Fibroblast of lung (primary cell): ENCODE data around the gene FBH1. TPM values are rescaled to one million over a fixed set of nuclear protein-coding genes. Genes with fewer than 3 reads are reported as not detected.
A peak's percentile ranks its signal among the peaks of the same experiment; 100 is the strongest.
"Not testable (repeated sequence)": the region's sequence is repeated elsewhere in the genome, so short reads cannot be mapped to it uniquely, and the experiment has no call there.

ENCODE experiments used
- DNase-seq, 2 donors: peaks; one replicate each; pipeline versions ENCODE4 v3.0.0 to v3.0.0-alpha.2; 2010; ENCODE audit warnings: low read depth in 2 of 2
- H2AFZ ChIP-seq: 2 replicates; pipeline ENCODE4 v1.5.1; 2012; ENCODE audit warnings: low read length, control low read depth, inconsistent platforms
- H3K27ac ChIP-seq: 2 replicates; pipeline ENCODE4 v1.5.1; 2011; ENCODE audit warnings: low read length, control low read depth; ENCODE audit not compliant: insufficient read depth
- H3K27me3 ChIP-seq: 2 replicates; pipeline ENCODE4 v1.5.1; 2011; ENCODE audit warnings: mild to moderate bottlenecking, low read length; ENCODE audit not compliant: control insufficient read depth, insufficient read depth
- H3K36me3 ChIP-seq: 2 replicates; pipeline ENCODE4 v1.5.1; 2011; ENCODE audit warnings: low read length; ENCODE audit not compliant: control insufficient read depth, insufficient read depth
- H3K4me1 ChIP-seq: 2 replicates; pipeline ENCODE4 v1.5.1; 2011; ENCODE audit warnings: low read length; ENCODE audit not compliant: control insufficient read depth, insufficient read depth; ENCODE audit errors: extremely low read depth
- H3K4me2 ChIP-seq: 2 replicates; pipeline ENCODE4 v1.5.1; 2011; ENCODE audit warnings: low read length, control low read depth; ENCODE audit not compliant: insufficient read depth; ENCODE audit errors: extremely low read depth
- H3K4me3 ChIP-seq, 4 experiments: fragments of 200-600 bp in 1 of 4; sonication (generic) in 1 of 4; replicated peaks in 1 of 4; 2 replicates each; pipeline ENCODE4 v1.5.1; 2011 to 2016; ENCODE audit warnings: low read length in 4 of 4, low read depth in 3 of 4, mild to moderate bottlenecking in 3 of 4, control low read depth in 2 of 4, inconsistent platforms in 1 of 4, mixed read lengths in 1 of 4; ENCODE audit not compliant: insufficient read depth in 1 of 4; ENCODE audit errors: control extremely low read depth in 1 of 4
- H3K79me2 ChIP-seq: 2 replicates; pipeline ENCODE4 v1.5.1; 2012; ENCODE audit warnings: mild to moderate bottlenecking, low read length, inconsistent platforms; ENCODE audit not compliant: control insufficient read depth, insufficient read depth
- H3K9ac ChIP-seq: 2 replicates; pipeline ENCODE4 v1.5.1; 2011; ENCODE audit warnings: mild to moderate bottlenecking, low read length, control low read depth; ENCODE audit not compliant: insufficient read depth
- H3K9me3 ChIP-seq: 2 replicates; pipeline ENCODE4 v1.5.1; 2012; ENCODE audit warnings: low read depth, low read length; ENCODE audit not compliant: control insufficient read depth, insufficient read depth
- H4K20me1 ChIP-seq: 2 replicates; pipeline ENCODE4 v1.5.1; 2011; ENCODE audit warnings: low read length; ENCODE audit not compliant: control insufficient read depth, insufficient read depth; ENCODE audit errors: extremely low read depth
- CTCF ChIP-seq, 2 donors: IDR thresholded peaks in 1 of 2; conservative IDR thresholded peaks in 1 of 2; 1 replicate in 1 of 2; 2 replicates in 1 of 2; pipeline ENCODE4 v1.5.1; 2011 to 2012; ENCODE audit warnings: low read length in 2 of 2, control low read depth in 1 of 2, inconsistent platforms in 1 of 2, low read depth in 1 of 2, mild to moderate bottlenecking in 1 of 2
- EZH2 ChIP-seq: IDR thresholded peaks from 2 replicates; pipeline ENCODE4 v1.5.1; 2012; ENCODE audit warnings: low read length, control low read depth, mild to moderate bottlenecking; ENCODE audit errors: missing control alignments
- polyA plus RNA-seq, 2 donors: library from polyadenylated mRNA; depleted of rRNA in 1 of 2; stranded (reverse) in 1 of 2; unstranded in 1 of 2; fragments of >200 nt; gene quantifications; 2 replicates each; pipeline ENCODE4 v1.2.1, GENCODE V29; 2011 to 2012; ENCODE audit warnings: missing spikeins in 1 of 2
- total RNA-seq: library from RNA; depleted of rRNA; stranded (reverse); fragments of >200 nt; gene quantifications from 2 replicates; pipeline ENCODE4 v1.2.1, GENCODE V29; 2014

FBH1 gene
- total and polyA plus RNA-seq, 2 donors (not counting 1 experiment from before 2014, with no cell fraction given) = 53.6 to 97.8 TPM

DNA sequence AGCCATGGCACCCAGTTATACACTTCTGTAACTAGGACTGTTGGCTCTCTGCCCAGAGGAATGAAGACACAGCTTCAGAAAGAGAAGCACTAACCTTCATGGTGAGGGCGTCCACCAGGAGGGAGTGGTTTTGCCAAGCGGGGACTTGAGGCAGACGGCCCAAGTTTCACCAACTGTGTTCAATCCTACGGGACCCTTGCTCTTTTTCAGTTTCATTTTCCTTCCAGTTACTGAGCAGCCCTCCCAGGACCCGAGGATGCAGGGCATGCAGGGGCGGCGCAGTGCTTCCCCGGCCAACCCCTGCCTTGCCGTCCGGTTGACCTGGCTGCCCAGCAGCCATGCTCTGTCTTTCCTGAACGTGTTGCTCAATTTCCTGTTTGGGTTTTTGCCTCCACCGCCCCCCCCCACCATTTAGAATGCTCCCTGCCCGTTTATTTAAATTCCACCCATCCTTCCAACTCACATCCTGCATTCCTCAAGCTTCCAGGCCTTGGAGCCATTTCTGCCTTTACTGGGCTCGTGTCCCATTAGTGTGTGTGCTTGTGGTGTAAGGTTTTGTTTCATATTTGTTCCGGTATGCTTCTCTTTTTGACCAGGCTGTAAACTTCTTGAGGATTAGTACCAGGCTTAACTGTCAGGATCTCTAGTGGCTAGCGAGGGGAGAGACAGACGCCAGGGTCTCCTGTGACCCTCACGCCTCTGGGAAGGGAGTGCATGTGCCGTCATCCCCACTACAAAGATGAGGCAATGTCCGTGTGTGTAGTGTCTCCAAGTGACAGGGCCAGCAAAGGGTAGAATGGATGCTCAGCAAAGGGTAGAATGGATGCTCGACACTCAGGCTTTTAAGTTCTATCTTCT is 55.7 kb downstream of the FBH1 start:
- Histone ChIP-seq H3K27me3 (no peaks in the 10 kb centered on the region), H3K27ac (peak overlapping the region; percentile 95), H3K9ac (peak overlapping the region; percentile 66), H4K20me1 (no peaks in the 10 kb centered on the region), H3K4me2 (peak overlapping the region; percentile 94), H3K9me3 (no peaks in the 10 kb centered on the region), H3K4me3 (peak overlapping the region in 3 of 4 experiments; percentile 36 to 57 (median 41)), H2AFZ (peak overlapping the region; percentile 90), H3K79me2 (no peaks in the 10 kb centered on the region), H3K4me1 (peaks cover 23% of the 10 kb centered on the region), H3K36me3 (no peaks in the 10 kb centered on the region)
- no peak for TF ChIP-seq CTCF (conservative IDR thresholded peaks at IDR 0.05 in 1 of 2, IDR thresholded peaks at IDR 0.05 in 1 of 2; ENCODE audit: low read depth in 1 of 2, low read length in 2 of 2)
- TF ChIP-seq EZH2 = no peak
- peak; percentile 97 to 98 for DNase-seq

DNA sequence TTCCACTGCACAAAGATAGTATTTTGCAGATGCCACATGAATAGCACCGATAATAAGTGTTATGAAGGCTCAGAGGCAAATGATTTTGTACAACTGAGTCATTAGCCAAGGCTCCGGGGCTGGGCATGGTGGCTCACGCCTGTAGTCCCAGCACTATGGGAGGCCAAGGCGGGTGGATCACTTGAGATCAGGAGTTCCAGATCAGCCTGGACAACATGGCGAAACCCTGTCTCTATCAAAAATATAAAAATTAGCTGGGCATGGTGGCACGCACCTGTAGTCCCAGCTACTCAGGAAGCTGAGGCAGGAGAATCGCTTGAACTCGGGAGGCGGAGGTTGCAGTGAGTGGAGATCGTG is 56.4 kb downstream of the FBH1 start:
- peaks cover 25% of the 10 kb centered on the region for H3K4me1 ChIP-seq
- not testable (repeated sequence) for H3K36me3 ChIP-seq, H3K9me3 ChIP-seq, H3K79me2 ChIP-seq, H3K27me3 ChIP-seq, H3K4me3 ChIP-seq, DNase-seq, H3K9ac ChIP-seq, H2AFZ ChIP-seq, H4K20me1 ChIP-seq
- peak overlapping the region; percentile 95 for H3K27ac ChIP-seq
- peak overlapping the region; percentile 94 for H3K4me2 ChIP-seq

GRCh38 chr10:5946786-5947185 is 56.7 kb downstream of the FBH1 start:
- DNase-seq = no peak
- TF ChIP-seq CTCF (conservative IDR thresholded peaks at IDR 0.05 in 1 of 2, IDR thresholded peaks at IDR 0.05 in 1 of 2; ENCODE audit: low read depth in 1 of 2, low read length in 2 of 2) (no peak), EZH2 (no peak)
- peaks cover 25% of the 10 kb centered on the region for H3K4me1 ChIP-seq
- H3K27me3 ChIP-seq = no peaks in the 10 kb centered on the region
- H3K4me3 ChIP-seq = no peak overlapping the region
- H2AFZ ChIP-seq = no peak overlapping the region
- no peak overlapping the region for H3K4me2 ChIP-seq
- H3K27ac ChIP-seq = peak overlapping the region; percentile 95
- H3K79me2 ChIP-seq = no peaks in the 10 kb centered on the region
- H3K9ac ChIP-seq = no peak overlapping the region
- H4K20me1 ChIP-seq = no peaks in the 10 kb centered on the region
- H3K9me3 ChIP-seq = no peaks in the 10 kb centered on the region
- no peaks in the 10 kb centered on the region for H3K36me3 ChIP-seq
